Measurements from ENCODE around the gene MAGEE2.
A peak's percentile ranks its signal among the peaks of the same experiment; 100 is the strongest.

The MAGEE2 gene

DNA sequence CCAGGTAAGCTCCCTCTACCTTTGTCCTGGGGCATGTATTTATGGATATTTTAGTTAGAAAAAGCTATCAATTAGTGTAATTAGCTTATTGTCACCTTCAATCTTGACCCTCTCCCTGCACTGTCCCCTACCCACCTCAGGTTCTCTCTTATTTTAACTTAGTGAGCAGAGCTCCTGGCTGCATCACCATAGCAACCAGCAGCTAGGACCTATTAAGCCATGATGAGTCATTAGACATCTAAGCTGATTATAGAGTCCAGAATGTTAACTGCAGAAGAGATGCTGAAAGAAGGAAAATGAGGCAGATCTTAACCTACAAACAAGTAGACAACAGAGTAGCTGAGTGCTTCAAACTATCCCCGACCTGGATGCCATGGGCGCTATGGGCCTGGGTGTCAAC, 36.6 kb downstream of the MAGEE2 start:
- no peaks in the 10 kb centered on the region for H3K36me3 ChIP-seq (ENCODE audit: insufficient read depth, low read length)
- H3F3A ChIP-seq (ENCODE audit: insufficient read depth, low read length), result no peaks in the 10 kb centered on the region
- H3K27ac ChIP-seq (ENCODE audit: low read depth, low read length, poor library complexity, severe bottlenecking), result no peak overlapping the region
- no peaks in the 10 kb centered on the region for H3K27me3 ChIP-seq (ENCODE audit: insufficient read depth, low read length)
- no peak overlapping the region for H3K4me2 ChIP-seq (ENCODE audit: low read length)
- H3K9me3 ChIP-seq (ENCODE audit: low read length), result no peaks in the 10 kb centered on the region
- H2AFZ ChIP-seq (ENCODE audit: low read length), result no peak overlapping the region
- peaks cover 8% of the 10 kb centered on the region for H3K4me1 ChIP-seq (ENCODE audit: insufficient read depth, low read length, severe bottlenecking)
- H3K9ac ChIP-seq (ENCODE audit: low read length), result no peak overlapping the region
- H4K20me1 ChIP-seq (ENCODE audit: insufficient read depth, low read length), result no peaks in the 10 kb centered on the region
- H3K9me2 ChIP-seq (ENCODE audit: low read depth, low read length), result no peaks in the 10 kb centered on the region
- H3K79me2 ChIP-seq (ENCODE audit: insufficient read depth, low read length), result no peaks in the 10 kb centered on the region
- no peak for TF ChIP-seq CTCF (IDR thresholded peaks at IDR 0.05; ENCODE audit: low read length)
- no peak for TF ChIP-seq EZH2 (IDR thresholded peaks at IDR 0.05; ENCODE audit: borderline replicate concordance, low read length)
- H3K4me3 ChIP-seq (ENCODE audit: low read depth, low read length, poor library complexity, severe bottlenecking), result no peak overlapping the region

- peaks cover 8% of the 10 kb centered on the region for H3K4me1 ChIP-seq (ENCODE audit: insufficient read depth, low read length, severe bottlenecking)
- H3K9me2 ChIP-seq (ENCODE audit: low read depth, low read length), result no peaks in the 10 kb centered on the region
- no peaks in the 10 kb centered on the region for H3K36me3 ChIP-seq (ENCODE audit: insufficient read depth, low read length)
- no peaks in the 10 kb centered on the region for H3K27me3 ChIP-seq (ENCODE audit: insufficient read depth, low read length)
- H4K20me1 ChIP-seq (ENCODE audit: insufficient read depth, low read length), result no peaks in the 10 kb centered on the region
- no peaks in the 10 kb centered on the region for H3K79me2 ChIP-seq (ENCODE audit: insufficient read depth, low read length)
- no peak overlapping the region for H3K27ac ChIP-seq (ENCODE audit: low read depth, low read length, poor library complexity, severe bottlenecking)
- H3K4me3 ChIP-seq (ENCODE audit: low read depth, low read length, poor library complexity, severe bottlenecking), result peak overlapping the region; percentile 66
- no peaks in the 10 kb centered on the region for H3K9me3 ChIP-seq (ENCODE audit: low read length)
- H3F3A ChIP-seq (ENCODE audit: insufficient read depth, low read length), result no peaks in the 10 kb centered on the region
- H3K9ac ChIP-seq (ENCODE audit: low read length), result peak overlapping the region; percentile 64; the same call in 1 of the 2 replicates
- TF ChIP-seq EZH2 (IDR thresholded peaks at IDR 0.05; ENCODE audit: borderline replicate concordance, low read length) (no peak), CTCF (IDR thresholded peaks at IDR 0.05; ENCODE audit: low read length) (no peak)
- H3K4me2 ChIP-seq (ENCODE audit: low read length), result peak overlapping the region; percentile 78
- peak overlapping the region; percentile 98 for H2AFZ ChIP-seq (ENCODE audit: low read length)
Observed at GRCh38 chrX:75746891-75747639, 38.0 kb downstream of the MAGEE2 start.

Data from OCI-LY1 (cell line).